ENCODE results near the gene TMEM108.

TMEM108 gene

GRCh38 chr3:133152681-133153220 is 114.6 kb downstream of the TMEM108 start:
- TF ChIP-seq TAF1 (IDR thresholded peaks at IDR 0.05; ENCODE audit: borderline replicate concordance, low read depth, low read length): no peak
- no peak for TF ChIP-seq POLR2AphosphoS5 (IDR thresholded peaks at IDR 0.05; ENCODE audit: low read depth, low read length)
- no peak for TF ChIP-seq POLR2A (IDR thresholded peaks at IDR 0.05; ENCODE audit: low read depth, low read length)
- DNase-seq (ENCODE audit: insufficient read length) (no peak), FAIRE-seq (no peak)

GRCh38 chr3:133153382-133153781 is 115.2 kb downstream of the TMEM108 start:
- no peak for FAIRE-seq
- TF ChIP-seq POLR2A (IDR thresholded peaks at IDR 0.05; ENCODE audit: low read depth, low read length) (no peak), TAF1 (IDR thresholded peaks at IDR 0.05; ENCODE audit: borderline replicate concordance, low read depth, low read length) (no peak)
- DNase-seq (ENCODE audit: insufficient read length): no peak

- FAIRE-seq: no peak
- no peak for TF ChIP-seq TAF1 (IDR thresholded peaks at IDR 0.05; ENCODE audit: borderline replicate concordance, low read depth, low read length)
- no peak for TF ChIP-seq POLR2AphosphoS5 (IDR thresholded peaks at IDR 0.05; ENCODE audit: low read depth, low read length)
- TF ChIP-seq POLR2A (IDR thresholded peaks at IDR 0.05; ENCODE audit: low read depth, low read length): no peak
Observed at GRCh38 chr3:133157716-133158115, 119.5 kb downstream of the TMEM108 start.

GRCh38 chr3:133158686-133159085 is 120.5 kb downstream of the TMEM108 start:
- FAIRE-seq (no peak), DNase-seq (ENCODE audit: insufficient read length) (no peak)
- TF ChIP-seq POLR2A (IDR thresholded peaks at IDR 0.05; ENCODE audit: low read depth, low read length) (no peak), TAF1 (IDR thresholded peaks at IDR 0.05; ENCODE audit: borderline replicate concordance, low read depth, low read length) (no peak), POLR2AphosphoS5 (IDR thresholded peaks at IDR 0.05; ENCODE audit: low read depth, low read length) (no peak)

More at GRCh38 chr3:133157716-133158115, 119.5 kb downstream of the TMEM108 start:
- DNase-seq (ENCODE audit: insufficient read length): no peak

- DNase-seq (ENCODE audit: insufficient read length) (no peak), FAIRE-seq (no peak)
- TF ChIP-seq TAF1 (IDR thresholded peaks at IDR 0.05; ENCODE audit: borderline replicate concordance, low read depth, low read length) (no peak), POLR2AphosphoS5 (IDR thresholded peaks at IDR 0.05; ENCODE audit: low read depth, low read length) (no peak), POLR2A (IDR thresholded peaks at IDR 0.05; ENCODE audit: low read depth, low read length) (no peak)
Observed at GRCh38 chr3:133159498-133160475, 121.6 kb downstream of the TMEM108 start.

- no peak for TF ChIP-seq POLR2A (IDR thresholded peaks at IDR 0.05; ENCODE audit: low read depth, low read length)
- TF ChIP-seq POLR2AphosphoS5 (IDR thresholded peaks at IDR 0.05; ENCODE audit: low read depth, low read length): no peak
- no peak for TF ChIP-seq TAF1 (IDR thresholded peaks at IDR 0.05; ENCODE audit: borderline replicate concordance, low read depth, low read length)
- no peak for FAIRE-seq
- no peak for DNase-seq (ENCODE audit: insufficient read length)
Observed at GRCh38 chr3:133161656-133162055, 123.5 kb downstream of the TMEM108 start.

- DNase-seq (ENCODE audit: insufficient read length) (no peak), FAIRE-seq (no peak)
- no peak for TF ChIP-seq POLR2AphosphoS5 (IDR thresholded peaks at IDR 0.05; ENCODE audit: low read depth, low read length)
- no peak for TF ChIP-seq POLR2A (IDR thresholded peaks at IDR 0.05; ENCODE audit: low read depth, low read length)
- TF ChIP-seq TAF1 (IDR thresholded peaks at IDR 0.05; ENCODE audit: borderline replicate concordance, low read depth, low read length): no peak
Observed at GRCh38 chr3:133162265-133162664, 124.1 kb downstream of the TMEM108 start.

- DNase-seq (ENCODE audit: insufficient read length): no peak
Observed at GRCh38 chr3:133162670-133163305, 124.6 kb downstream of the TMEM108 start.

GRCh38 chr3:133167340-133168024 is 129.3 kb downstream of the TMEM108 start:
- no peak for TF ChIP-seq POLR2A (IDR thresholded peaks at IDR 0.05; ENCODE audit: low read depth, low read length)
- TF ChIP-seq TAF1 (IDR thresholded peaks at IDR 0.05; ENCODE audit: borderline replicate concordance, low read depth, low read length): no peak
- no peak for TF ChIP-seq POLR2AphosphoS5 (IDR thresholded peaks at IDR 0.05; ENCODE audit: low read depth, low read length)
- no peak for FAIRE-seq
- DNase-seq (ENCODE audit: insufficient read length): no peak

More at GRCh38 chr3:133162670-133163305, 124.6 kb downstream of the TMEM108 start:
- FAIRE-seq: no peak
- TF ChIP-seq POLR2A (IDR thresholded peaks at IDR 0.05; ENCODE audit: low read depth, low read length) (no peak), POLR2AphosphoS5 (IDR thresholded peaks at IDR 0.05; ENCODE audit: low read depth, low read length) (no peak), TAF1 (IDR thresholded peaks at IDR 0.05; ENCODE audit: borderline replicate concordance, low read depth, low read length) (no peak)

- DNase-seq (ENCODE audit: insufficient read length) (no peak), FAIRE-seq (no peak)
- TF ChIP-seq POLR2AphosphoS5 (IDR thresholded peaks at IDR 0.05; ENCODE audit: low read depth, low read length) (no peak), TAF1 (IDR thresholded peaks at IDR 0.05; ENCODE audit: borderline replicate concordance, low read depth, low read length) (no peak), POLR2A (IDR thresholded peaks at IDR 0.05; ENCODE audit: low read depth, low read length) (no peak)
Observed at GRCh38 chr3:133168025-133168401, 129.8 kb downstream of the TMEM108 start.
